ENCODE results near the gene SZRD1.

The SZRD1 gene, protein sequence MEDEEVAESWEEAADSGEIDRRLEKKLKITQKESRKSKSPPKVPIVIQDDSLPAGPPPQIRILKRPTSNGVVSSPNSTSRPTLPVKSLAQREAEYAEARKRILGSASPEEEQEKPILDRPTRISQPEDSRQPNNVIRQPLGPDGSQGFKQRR

DNA sequence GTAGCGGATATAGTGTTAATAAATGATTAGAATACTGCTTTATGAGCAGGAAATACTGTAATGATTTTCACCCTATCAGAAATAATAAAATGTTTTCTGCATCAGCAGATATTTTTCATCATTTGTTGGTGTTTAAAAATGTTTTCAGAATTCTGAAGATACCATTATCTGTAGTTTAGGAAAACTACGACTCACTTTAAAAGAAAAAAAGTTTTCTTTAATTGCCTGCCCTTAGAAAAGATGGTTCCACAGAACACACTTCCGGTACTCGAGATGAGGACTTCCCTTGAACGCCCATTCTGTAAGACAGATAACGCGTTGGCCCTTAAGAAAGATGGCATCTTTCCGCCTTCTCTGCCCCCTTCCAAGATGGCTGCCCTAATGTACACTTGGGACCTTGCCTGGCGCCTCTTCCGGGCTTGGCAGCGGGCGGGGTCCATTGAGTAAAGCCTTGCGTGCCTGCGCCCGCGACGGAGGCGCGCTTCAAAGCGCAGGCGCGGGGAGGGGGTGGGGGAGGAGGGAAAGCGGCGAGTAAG, at the start of gene SZRD1:
Gene SZRD1, plus strand, starts transcription at position 521 of the 536 bp plus-strand sequence. CDS start 16 bp downstream, outside the sequence.
- no peaks in the 10 kb centered on the region for H3K27me3 ChIP-seq (ENCODE audit: insufficient read depth, low read depth, severe bottlenecking)
- H3K36me3 ChIP-seq = peaks cover 6% of the 10 kb centered on the region; the same call in 1 of the 2 replicates
- H3K4me3 ChIP-seq (ENCODE audit: low read depth, low read length) = peak within 1 kb of the TSS; percentile 83
- no peaks in the 10 kb centered on the region for H3K9me3 ChIP-seq (ENCODE audit: severe bottlenecking)
- peak; percentile 97 for DNase-seq
- TF ChIP-seq, protein P1, sequence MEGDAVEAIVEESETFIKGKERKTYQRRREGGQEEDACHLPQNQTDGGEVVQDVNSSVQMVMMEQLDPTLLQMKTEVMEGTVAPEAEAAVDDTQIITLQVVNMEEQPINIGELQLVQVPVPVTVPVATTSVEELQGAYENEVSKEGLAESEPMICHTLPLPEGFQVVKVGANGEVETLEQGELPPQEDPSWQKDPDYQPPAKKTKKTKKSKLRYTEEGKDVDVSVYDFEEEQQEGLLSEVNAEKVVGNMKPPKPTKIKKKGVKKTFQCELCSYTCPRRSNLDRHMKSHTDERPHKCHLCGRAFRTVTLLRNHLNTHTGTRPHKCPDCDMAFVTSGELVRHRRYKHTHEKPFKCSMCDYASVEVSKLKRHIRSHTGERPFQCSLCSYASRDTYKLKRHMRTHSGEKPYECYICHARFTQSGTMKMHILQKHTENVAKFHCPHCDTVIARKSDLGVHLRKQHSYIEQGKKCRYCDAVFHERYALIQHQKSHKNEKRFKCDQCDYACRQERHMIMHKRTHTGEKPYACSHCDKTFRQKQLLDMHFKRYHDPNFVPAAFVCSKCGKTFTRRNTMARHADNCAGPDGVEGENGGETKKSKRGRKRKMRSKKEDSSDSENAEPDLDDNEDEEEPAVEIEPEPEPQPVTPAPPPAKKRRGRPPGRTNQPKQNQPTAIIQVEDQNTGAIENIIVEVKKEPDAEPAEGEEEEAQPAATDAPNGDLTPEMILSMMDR (IDR thresholded peaks at IDR 0.05; ENCODE audit: low read depth, low read length) = no peak
- H3K27ac ChIP-seq = peak within 1 kb of the TSS; percentile 96

DNA sequence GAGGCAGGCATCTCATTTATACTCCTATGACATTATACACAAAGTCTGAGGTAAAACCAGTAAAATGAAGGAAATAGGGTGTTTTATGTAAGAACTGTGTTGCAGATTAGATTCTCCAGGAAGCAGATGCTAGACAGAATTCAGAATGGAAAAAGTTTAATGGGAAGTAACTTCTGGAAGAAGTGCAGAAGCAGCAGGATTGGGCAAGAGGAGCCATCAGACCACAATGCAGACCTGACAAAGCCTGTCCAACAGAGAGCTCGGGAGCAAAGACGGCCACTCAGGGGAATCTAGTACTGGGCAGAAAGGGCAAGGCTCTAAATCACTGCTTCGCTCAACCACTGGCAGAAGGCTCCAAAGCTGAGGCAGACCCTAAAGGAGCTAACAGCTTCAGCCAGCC, 48.5 kb upstream of the SZRD1 start:
- H3K27ac ChIP-seq = no peak overlapping the region
- no peaks in the 10 kb centered on the region for H3K27me3 ChIP-seq (ENCODE audit: insufficient read depth, low read depth, severe bottlenecking)
- no peak overlapping the region for H3K4me3 ChIP-seq (ENCODE audit: low read depth, low read length)
- no peak for DNase-seq
- H3K36me3 ChIP-seq = peaks cover 15% of the 10 kb centered on the region
- TF ChIP-seq, protein P1 (IDR thresholded peaks at IDR 0.05; ENCODE audit: low read depth, low read length) = no peak
- no peaks in the 10 kb centered on the region for H3K9me3 ChIP-seq (ENCODE audit: severe bottlenecking)

DNA sequence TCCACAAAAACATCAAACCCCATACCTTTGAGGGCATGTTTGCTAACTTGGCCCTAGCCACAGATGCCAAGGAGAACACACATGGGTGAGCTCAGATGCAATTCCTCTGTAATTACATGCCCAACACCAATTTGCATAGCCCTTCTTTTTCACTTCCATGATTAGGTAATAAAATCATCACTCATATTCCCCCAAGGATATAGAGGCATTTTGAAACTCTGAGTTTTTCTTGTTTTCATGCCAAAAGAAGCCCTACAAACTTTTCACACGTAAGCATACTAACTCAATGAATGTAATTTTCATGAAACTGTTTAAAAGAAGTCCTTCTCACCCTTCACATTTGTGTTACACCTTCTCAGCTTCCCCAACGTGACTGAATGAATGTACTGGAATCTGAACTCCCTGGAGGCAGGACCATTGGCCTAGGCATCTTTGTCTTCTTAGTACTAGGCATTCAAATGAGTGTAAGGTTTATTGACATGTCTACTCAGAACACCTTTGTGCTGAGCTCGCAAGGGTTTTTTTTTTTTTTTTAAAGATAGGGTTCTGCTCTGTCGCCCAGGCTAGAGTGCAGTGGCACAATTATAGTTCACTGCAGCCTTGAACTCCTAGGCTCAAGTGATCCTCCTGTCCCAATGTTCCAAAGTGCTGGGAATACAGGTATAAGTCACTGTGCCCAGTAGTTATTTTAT, 45.7 kb upstream of the SZRD1 start:
- Histone ChIP-seq H3K36me3 (peaks cover 2% of the 10 kb centered on the region; the same call in 1 of the 2 replicates), H3K27ac (no peak overlapping the region), H3K4me3 (ENCODE audit: low read depth, low read length) (no peak overlapping the region), H3K9me3 (ENCODE audit: severe bottlenecking) (no peaks in the 10 kb centered on the region), H3K27me3 (ENCODE audit: insufficient read depth, low read depth, severe bottlenecking) (no peaks in the 10 kb centered on the region)
- DNase-seq = no peak
- TF ChIP-seq, protein P1 (IDR thresholded peaks at IDR 0.05; ENCODE audit: low read depth, low read length) = no peak

DNA sequence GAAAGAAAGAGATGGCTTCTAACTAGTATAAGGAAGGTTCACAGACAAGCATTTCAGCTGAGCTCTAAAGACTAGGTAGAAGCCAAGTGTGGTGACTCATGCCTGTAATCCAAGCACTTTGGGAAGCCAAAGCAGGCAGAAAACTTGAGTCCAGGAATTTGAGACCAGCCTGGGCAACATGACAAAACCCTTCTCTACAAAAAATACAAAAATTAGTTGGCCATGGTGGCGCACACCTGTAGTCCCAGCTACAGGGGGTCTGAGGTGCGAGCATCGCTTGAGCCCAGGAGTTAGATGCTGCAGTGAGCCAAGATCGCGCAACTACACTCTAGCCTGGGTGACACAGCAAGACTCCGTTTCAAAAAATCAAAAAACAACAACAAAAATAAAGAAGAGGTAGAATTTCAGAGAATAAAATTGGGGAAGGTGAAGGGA, 42.6 kb upstream of the SZRD1 start:
- no peak for DNase-seq

DNA sequence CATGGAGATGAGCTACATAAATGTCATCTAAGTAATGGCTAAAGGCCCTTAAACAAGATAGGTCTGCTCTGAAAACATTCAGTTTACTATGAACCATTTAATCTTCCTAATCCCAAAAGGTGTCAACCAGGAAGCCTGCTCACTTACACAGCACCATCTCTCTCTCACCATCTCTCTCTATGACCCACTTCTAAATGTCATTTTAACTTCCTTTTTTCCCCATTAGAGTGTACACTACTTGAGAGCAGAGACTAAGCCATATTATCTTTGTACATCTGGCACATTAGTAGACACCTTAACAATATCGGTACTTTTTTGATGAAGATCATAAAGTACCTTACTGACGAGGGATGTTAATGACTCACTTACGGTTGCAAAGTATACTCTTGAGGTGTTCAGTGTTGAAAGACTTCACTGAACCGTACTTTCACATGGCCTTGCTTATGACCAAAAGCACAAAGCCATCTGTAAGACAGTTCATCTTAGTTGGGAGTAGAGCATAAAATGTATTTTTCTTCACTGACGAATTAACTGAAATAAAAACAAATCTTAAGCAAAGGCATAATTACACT, 40.1 kb upstream of the SZRD1 start:
- DNase-seq = no peak
- Histone ChIP-seq H3K27ac (no peak overlapping the region), H3K27me3 (ENCODE audit: insufficient read depth, low read depth, severe bottlenecking) (no peaks in the 10 kb centered on the region), H3K36me3 (peaks cover 2% of the 10 kb centered on the region; the same call in 1 of the 2 replicates), H3K9me3 (ENCODE audit: severe bottlenecking) (no peaks in the 10 kb centered on the region), H3K4me3 (ENCODE audit: low read depth, low read length) (no peak overlapping the region)
- TF ChIP-seq, protein P1 (IDR thresholded peaks at IDR 0.05; ENCODE audit: low read depth, low read length) = no peak

More for the DNA sequence above, 42.6 kb upstream of the SZRD1 start:
- TF ChIP-seq, protein P1 (IDR thresholded peaks at IDR 0.05; ENCODE audit: low read depth, low read length) = no peak
- peaks cover 2% of the 10 kb centered on the region; the same call in 1 of the 2 replicates for H3K36me3 ChIP-seq
- H3K9me3 ChIP-seq (ENCODE audit: severe bottlenecking) = no peaks in the 10 kb centered on the region
- no peak overlapping the region for H3K4me3 ChIP-seq (ENCODE audit: low read depth, low read length)
- H3K27ac ChIP-seq = no peak overlapping the region
- no peaks in the 10 kb centered on the region for H3K27me3 ChIP-seq (ENCODE audit: insufficient read depth, low read depth, severe bottlenecking)

Measured in WERI-Rb-1 (cell line).